HL-60 (cell line): Measurements from ENCODE around the gene STYX.
A peak's percentile ranks its signal among the peaks of the same experiment; 100 is the strongest.

Source experiments
- DNase-seq, 2 experiments: peaks; one replicate each; pipeline ENCODE4 v3.0.0-alpha.2; 2010 to 2020; ENCODE audit warnings: low read depth in 1 of 2, low spot score in 1 of 2
- H3K27ac ChIP-seq: fragments of 250-450 bp; sonication (Bioruptor Pico); replicated peaks from 2 replicates; pipeline ENCODE4 v1.5.1; 2020; ENCODE audit warnings: mild to moderate bottlenecking, moderate library complexity
- H3K27me3 ChIP-seq: fragments of 250-450 bp; sonication (Bioruptor Pico); 2 replicates; pipeline ENCODE4 v1.5.1; 2021; ENCODE audit warnings: mild to moderate bottlenecking, moderate library complexity; ENCODE audit not compliant: insufficient read depth, poor library complexity, severe bottlenecking
- H3K4me3 ChIP-seq: replicated peaks from 2 replicates; pipeline ENCODE4 v1.5.1; 2011; ENCODE audit warnings: mild to moderate bottlenecking, control low read depth, low read length; ENCODE audit not compliant: insufficient read depth
- GABPA ChIP-seq: IDR thresholded peaks from 2 replicates; pipeline ENCODE4 v1.6.1; 2012; ENCODE audit warnings: low read depth
- POLR2AphosphoS5 ChIP-seq: IDR thresholded peaks from 2 replicates; pipeline ENCODE4 v1.6.1; 2012; ENCODE audit warnings: low read depth
- SPI1 ChIP-seq: IDR thresholded peaks from 2 replicates; pipeline ENCODE4 v1.6.1; 2012; ENCODE audit warnings: low read depth, mild to moderate bottlenecking, borderline replicate concordance
- TF ChIP-seq, protein P1 (sequence below): IDR thresholded peaks from one replicate; pipeline ENCODE4 v1.5.1; 2011; ENCODE audit warnings: low read length, control low read depth, inconsistent platforms; ENCODE audit not compliant: insufficient read depth
- TF ChIP-seq, protein P2 (sequence below): IDR thresholded peaks from 2 replicates; pipeline ENCODE4 v1.6.1; 2012; ENCODE audit warnings: low read depth; ENCODE audit not compliant: insufficient replicate concordance

The STYX gene

DNA sequence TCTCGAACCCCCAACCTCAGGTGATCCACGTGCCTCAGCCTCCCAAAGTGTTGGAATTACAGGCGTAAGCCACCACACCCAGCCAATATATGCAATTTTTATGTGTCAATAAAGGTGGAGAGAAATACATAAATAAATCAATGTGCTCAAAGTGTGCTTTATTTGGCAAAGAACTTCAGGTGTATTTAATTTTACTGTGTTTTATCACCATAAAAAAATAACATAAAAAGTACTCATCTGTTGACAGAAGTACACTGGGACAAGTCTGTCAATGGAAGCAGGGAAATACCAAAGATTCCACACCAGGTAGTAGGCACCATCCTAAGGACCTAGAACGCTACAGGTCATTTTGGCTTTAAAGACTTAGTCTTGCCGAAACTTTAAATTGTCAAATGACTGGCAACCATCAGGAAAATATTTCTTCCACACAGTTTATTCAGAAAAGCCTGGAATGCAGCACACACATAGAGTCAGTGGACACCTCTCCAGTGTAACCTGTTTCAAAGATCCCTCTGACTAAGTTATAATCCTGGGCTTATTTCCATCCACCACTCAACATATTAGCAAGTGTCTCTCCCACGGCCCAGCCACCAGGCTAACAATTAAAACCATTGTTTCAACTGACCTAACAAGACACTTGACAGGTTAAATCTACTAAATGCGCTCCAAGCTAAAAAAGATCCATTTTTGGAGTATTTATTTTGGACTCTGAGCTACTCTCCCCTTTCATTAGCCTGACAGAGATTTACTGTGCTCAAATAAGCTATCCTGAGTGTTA is 38.8 kb upstream of the STYX start:
- Histone ChIP-seq H3K27me3 (no peaks in the 10 kb centered on the region), H3K4me3 (no peak overlapping the region), H3K27ac (no peak overlapping the region)
- TF ChIP-seq GABPA = no peak
- TF ChIP-seq, protein P1, sequence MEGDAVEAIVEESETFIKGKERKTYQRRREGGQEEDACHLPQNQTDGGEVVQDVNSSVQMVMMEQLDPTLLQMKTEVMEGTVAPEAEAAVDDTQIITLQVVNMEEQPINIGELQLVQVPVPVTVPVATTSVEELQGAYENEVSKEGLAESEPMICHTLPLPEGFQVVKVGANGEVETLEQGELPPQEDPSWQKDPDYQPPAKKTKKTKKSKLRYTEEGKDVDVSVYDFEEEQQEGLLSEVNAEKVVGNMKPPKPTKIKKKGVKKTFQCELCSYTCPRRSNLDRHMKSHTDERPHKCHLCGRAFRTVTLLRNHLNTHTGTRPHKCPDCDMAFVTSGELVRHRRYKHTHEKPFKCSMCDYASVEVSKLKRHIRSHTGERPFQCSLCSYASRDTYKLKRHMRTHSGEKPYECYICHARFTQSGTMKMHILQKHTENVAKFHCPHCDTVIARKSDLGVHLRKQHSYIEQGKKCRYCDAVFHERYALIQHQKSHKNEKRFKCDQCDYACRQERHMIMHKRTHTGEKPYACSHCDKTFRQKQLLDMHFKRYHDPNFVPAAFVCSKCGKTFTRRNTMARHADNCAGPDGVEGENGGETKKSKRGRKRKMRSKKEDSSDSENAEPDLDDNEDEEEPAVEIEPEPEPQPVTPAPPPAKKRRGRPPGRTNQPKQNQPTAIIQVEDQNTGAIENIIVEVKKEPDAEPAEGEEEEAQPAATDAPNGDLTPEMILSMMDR = no peak
- DNase-seq = no peak

DNA sequence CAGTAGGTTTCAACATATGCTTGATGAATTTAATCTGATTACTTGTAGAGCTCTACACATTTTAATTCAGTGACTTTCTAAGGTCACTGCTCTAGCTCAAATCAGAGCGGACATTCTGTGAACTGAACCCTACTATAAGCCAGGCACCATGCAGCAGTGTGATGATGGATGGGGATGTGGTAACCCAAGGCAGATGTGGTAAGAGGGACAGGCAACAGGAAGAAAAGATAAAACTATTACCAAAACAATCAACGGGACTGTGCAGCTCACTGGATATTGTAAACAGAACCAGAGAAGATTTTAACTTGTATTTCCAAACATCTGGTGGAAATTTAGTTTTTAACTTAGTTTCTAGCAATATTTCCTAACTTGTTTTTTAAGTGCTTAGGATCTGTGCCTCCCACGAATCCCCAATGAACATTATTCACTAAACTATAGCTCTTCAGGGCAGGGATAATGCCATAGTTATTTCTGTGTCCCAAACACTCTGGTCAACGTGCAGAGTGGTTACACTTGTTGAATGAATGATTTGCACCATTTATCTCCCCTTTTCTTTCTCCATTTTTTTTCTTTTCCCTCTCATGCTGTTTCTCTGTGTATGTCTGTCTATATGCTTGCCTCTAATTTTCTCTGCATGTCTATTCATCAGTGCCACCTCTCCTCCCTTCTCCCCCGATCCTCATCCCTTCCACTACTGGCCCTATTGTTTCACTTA is 37.6 kb upstream of the STYX start:
- H3K4me3 ChIP-seq = no peak overlapping the region
- peak; percentile 45 to 87 for DNase-seq
- peak overlapping the region; percentile 17 for H3K27ac ChIP-seq
- no peak; the same call in 1 of the 2 replicates for TF ChIP-seq SPI1
- TF ChIP-seq POLR2AphosphoS5 = 0 out of 2 replicates have a peak, but pooled peaks have one; percentile 31
- H3K27me3 ChIP-seq = no peaks in the 10 kb centered on the region

DNA sequence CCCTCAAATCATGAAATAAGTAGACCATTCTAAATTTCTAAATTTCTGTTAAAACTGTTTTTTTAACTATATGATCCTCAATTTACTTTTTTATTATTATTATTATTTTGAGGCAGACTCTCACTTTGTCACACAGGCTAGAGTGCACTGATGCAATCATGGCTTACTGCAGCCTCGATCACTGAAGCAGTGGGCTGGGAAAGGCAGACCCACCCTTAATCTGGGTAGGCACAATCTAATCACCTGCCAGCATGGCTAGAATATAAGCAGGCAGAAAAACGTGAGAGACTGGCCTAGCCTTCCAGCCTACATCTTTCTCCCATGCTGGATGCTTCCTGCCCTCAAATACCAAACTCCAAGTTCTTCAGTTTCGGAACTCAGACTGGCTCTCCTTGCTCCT is 36.9 kb upstream of the STYX start:
- Histone ChIP-seq H3K27ac (no peak overlapping the region), H3K27me3 (no peaks in the 10 kb centered on the region), H3K4me3 (no peak overlapping the region)
- TF ChIP-seq, protein P1 = no peak
- TF ChIP-seq SPI1 (no peak), POLR2AphosphoS5 (no peak), GABPA (no peak)
- TF ChIP-seq, protein P2, sequence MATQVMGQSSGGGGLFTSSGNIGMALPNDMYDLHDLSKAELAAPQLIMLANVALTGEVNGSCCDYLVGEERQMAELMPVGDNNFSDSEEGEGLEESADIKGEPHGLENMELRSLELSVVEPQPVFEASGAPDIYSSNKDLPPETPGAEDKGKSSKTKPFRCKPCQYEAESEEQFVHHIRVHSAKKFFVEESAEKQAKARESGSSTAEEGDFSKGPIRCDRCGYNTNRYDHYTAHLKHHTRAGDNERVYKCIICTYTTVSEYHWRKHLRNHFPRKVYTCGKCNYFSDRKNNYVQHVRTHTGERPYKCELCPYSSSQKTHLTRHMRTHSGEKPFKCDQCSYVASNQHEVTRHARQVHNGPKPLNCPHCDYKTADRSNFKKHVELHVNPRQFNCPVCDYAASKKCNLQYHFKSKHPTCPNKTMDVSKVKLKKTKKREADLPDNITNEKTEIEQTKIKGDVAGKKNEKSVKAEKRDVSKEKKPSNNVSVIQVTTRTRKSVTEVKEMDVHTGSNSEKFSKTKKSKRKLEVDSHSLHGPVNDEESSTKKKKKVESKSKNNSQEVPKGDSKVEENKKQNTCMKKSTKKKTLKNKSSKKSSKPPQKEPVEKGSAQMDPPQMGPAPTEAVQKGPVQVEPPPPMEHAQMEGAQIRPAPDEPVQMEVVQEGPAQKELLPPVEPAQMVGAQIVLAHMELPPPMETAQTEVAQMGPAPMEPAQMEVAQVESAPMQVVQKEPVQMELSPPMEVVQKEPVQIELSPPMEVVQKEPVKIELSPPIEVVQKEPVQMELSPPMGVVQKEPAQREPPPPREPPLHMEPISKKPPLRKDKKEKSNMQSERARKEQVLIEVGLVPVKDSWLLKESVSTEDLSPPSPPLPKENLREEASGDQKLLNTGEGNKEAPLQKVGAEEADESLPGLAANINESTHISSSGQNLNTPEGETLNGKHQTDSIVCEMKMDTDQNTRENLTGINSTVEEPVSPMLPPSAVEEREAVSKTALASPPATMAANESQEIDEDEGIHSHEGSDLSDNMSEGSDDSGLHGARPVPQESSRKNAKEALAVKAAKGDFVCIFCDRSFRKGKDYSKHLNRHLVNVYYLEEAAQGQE = no peak
- no peak for DNase-seq

DNA sequence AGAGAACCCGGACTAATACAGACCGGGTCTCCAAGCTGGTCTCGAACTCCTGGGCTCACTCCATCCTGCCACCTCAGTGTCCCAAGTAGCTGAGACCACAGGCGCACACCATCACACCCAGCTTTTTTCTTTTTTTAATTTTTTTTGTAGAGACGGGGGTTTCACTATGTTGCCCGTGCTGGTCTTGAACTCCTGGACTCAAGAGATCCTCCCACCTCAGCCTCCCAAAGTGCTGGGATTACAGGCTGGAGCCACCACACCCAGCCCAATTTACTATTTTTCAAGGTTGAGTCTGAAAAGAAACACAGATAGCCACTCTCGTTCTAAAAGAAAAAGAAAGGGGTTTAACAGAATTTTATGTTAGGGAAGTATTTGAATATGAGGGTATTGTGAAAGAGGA is 36.4 kb upstream of the STYX start:
- H3K4me3 ChIP-seq = no peak overlapping the region
- H3K27me3 ChIP-seq = no peaks in the 10 kb centered on the region
- TF ChIP-seq POLR2AphosphoS5 (no peak), SPI1 (no peak), GABPA (no peak)
- TF ChIP-seq, protein P1 = no peak
- TF ChIP-seq, protein P2 = no peak
- DNase-seq = no peak
- H3K27ac ChIP-seq = peak overlapping the region; percentile 91
